ENCODE results near the gene PRXL2A.

GRCh38 chr10:80441831-80442230 lies 33.5 kb downstream of the PRXL2A start:
- no peak for TF ChIP-seq SP1 (IDR thresholded peaks at IDR 0.05; ENCODE audit: low read depth, low read length)
- no peak for TF ChIP-seq MAX (IDR thresholded peaks at IDR 0.05; ENCODE audit: low read depth, low read length)
- no peak for TF ChIP-seq CTCF (IDR thresholded peaks at IDR 0.05 in 2 of 3, conservative IDR thresholded peaks at IDR 0.05 in 1 of 3; ENCODE audit: control insufficient read depth in 2 of 3, extremely low read depth in 1 of 3, insufficient read depth in 1 of 3, low read depth in 3 of 3, low read length in 3 of 3)
- no peak for TF ChIP-seq SRF (IDR thresholded peaks at IDR 0.05; ENCODE audit: low read depth in 2 of 2, low read length in 2 of 2)
- TF ChIP-seq ZNF274 (IDR thresholded peaks at IDR 0.05; ENCODE audit: insufficient read depth, insufficient read length): no peak
- no peak for TF ChIP-seq SUPT20H (IDR thresholded peaks at IDR 0.05; ENCODE audit: borderline replicate concordance, control insufficient read depth, low read depth, low read length)
- no peak for TF ChIP-seq REST (IDR thresholded peaks at IDR 0.05; ENCODE audit: low read depth, low read length)

Data from GM12878 (cell line).